Motor neuron (in vitro differentiated cells): ENCODE measurements around the gene HECTD4. TPM values are rescaled to one million over a fixed set of nuclear protein-coding genes. Genes with fewer than 3 reads are reported as not detected.
"Not testable (repeated sequence)": the region's sequence is repeated elsewhere in the genome, so short reads cannot be mapped to it uniquely, and the experiment has no call there.

Experiments
- ATAC-seq, 8 experiments: fragments of 200-7000 bp; cut with Tn5 transposase; replicated peaks in 6 of 8; 2 replicates each; pipeline ENCODE4 v1.8.0; 2021; ENCODE audit warnings: mild to moderate bottlenecking in 8 of 8, moderate library complexity in 8 of 8
- H3K27ac ChIP-seq, 2 donors: fragments of 250-450 bp; sonication (Bioruptor Pico); 2 replicates each; pipeline ENCODE4 v1.9.0; 2021; ENCODE audit warnings: antibody characterized with exemption in 2 of 2, mild to moderate bottlenecking in 2 of 2, moderate library complexity in 1 of 2
- H3K4me1 ChIP-seq, 2 donors: fragments of 250-450 bp; sonication (Bioruptor Pico); replicated peaks in 1 of 2; 2 replicates each; pipeline ENCODE4 v1.6.1; 2021; ENCODE audit warnings: antibody characterized with exemption in 2 of 2, mild to moderate bottlenecking in 2 of 2, moderate library complexity in 1 of 2
- H3K4me3 ChIP-seq, 5 donors: fragments of 250-450 bp; sonication (Bioruptor Pico); 2 replicates each; pipeline ENCODE4 v1.9.0; 2021; ENCODE audit warnings: antibody characterized with exemption in 5 of 5, mild to moderate bottlenecking in 5 of 5, moderate library complexity in 4 of 5
- WGBS, 10 experiments: fragments of 450-650 bp; shearing (Covaris generic); methylation state at CpG; one replicate each; pipeline ENCODE4 v1.0.0; 2022; 5-methylcytosine and 5-hydroxymethylcytosine counted together
- in situ Hi-C, 9 experiments: fragments of 400-800 bp; cut with MboI; loops; one replicate each; pipeline ENCODE4 v1.15.0; 2021; ENCODE audit warnings: low sequenced_read_pairs in 9 of 9, low pct_unique_long_range_greater_than_20kb in 2 of 9; ENCODE audit not compliant: unreplicated experiment in 9 of 9
- total RNA-seq, 8 experiments: library from RNA; unstranded; fragments of 300-600 nt; gene quantifications; 2 replicates each; pipeline versions ENCODE4 v1.2.3 to v1.2.4, GENCODE V29; 2022

HECTD4 gene
- total RNA-seq, 8 experiments from 2014 or later, result 15.2 to 80.4 (median 40.3) TPM

GRCh38 chr12:112362310-112362709 is 19.9 kb downstream of the HECTD4 start:
- WGBS, 10 experiments, result 83 to 100% (median 94%) methylated on average over 1 to 3 of the region's 3 CpGs; no CpG with 5 or more reads in 6 of the 10 experiments
- H3K4me1 ChIP-seq, result no peaks in the 10 kb centered on the region
- H3K27ac ChIP-seq, result no peak overlapping the region
- H3K4me3 ChIP-seq, result no peak overlapping the region
- in situ Hi-C loops, result no loop called here
- ATAC-seq, result peak in 1 of 8 experiments; percentile 21

DNA sequence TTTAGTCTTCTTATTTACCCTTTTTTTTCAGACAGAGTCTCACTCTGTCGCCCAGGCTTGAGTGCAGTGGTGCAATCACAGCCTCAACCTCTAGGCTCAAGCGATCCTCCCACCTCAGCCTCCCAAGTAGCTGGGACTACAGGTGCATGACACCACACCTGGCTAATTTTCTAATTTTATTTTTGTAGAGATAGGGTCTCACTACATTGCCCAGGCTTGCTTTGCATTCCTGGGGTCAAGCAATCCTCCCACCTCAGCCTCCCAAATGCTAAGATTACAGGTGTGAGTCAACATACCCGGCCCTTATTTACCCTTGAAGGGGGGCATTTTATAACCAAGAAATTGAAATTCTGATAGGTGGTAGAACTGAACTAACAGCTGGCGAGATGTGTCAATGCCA is 21.0 kb downstream of the HECTD4 start:
- WGBS, 10 experiments, result 89 to 100% (median 99%) methylated on average over 1 to 4 of the region's 4 CpGs; no CpG with 5 or more reads in 2 of the 10 experiments
- in situ Hi-C loops, result no loop called here

GRCh38 chr12:112359290-112359689 is 22.9 kb downstream of the HECTD4 start:
- no peak overlapping the region for H3K27ac ChIP-seq
- no peak overlapping the region for H3K4me3 ChIP-seq
- H3K4me1 ChIP-seq, result no peaks in the 10 kb centered on the region
- in situ Hi-C loops, result no loop called here
- no peak for ATAC-seq
- WGBS, 10 experiments, result 76 to 100% (median 100%) methylated on average over 1 to 4 of the region's 4 CpGs; no CpG with 5 or more reads in 2 of the 10 experiments

More for the DNA sequence above, 21.0 kb downstream of the HECTD4 start:
- Histone ChIP-seq H3K4me3 (no peak overlapping the region), H3K27ac (no peak overlapping the region), H3K4me1 (no peaks in the 10 kb centered on the region)
- ATAC-seq, result no peak

DNA sequence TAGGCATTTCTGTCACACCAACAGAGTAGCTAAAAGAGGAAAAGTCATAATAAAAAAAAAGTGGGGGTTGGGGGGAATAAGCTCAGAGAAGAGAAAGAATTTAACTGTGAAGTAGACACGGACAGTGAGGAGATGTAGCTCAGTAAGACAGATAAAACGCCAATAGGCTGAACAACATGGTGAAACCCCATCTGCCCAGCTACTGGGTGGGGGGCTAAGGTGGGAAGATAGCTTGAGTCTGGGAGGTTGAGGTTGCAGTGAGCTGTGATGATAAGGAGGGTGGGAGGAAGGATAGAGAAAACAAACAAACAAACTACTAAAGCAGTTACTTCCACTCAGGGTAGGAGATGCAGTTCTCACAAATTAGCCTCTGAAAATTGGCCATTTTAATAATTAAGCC is 25.0 kb downstream of the HECTD4 start:
- in situ Hi-C loops, result no loop called here
- Histone ChIP-seq H3K27ac (no peak overlapping the region), H3K4me1 (no peaks in the 10 kb centered on the region), H3K4me3 (no peak overlapping the region)
- 59 to 100% (median 91%) methylated on average over 1 to 2 of the region's 2 CpGs; no CpG with 5 or more reads in 1 of the 10 experiments for WGBS, 10 experiments
- no peak for ATAC-seq

- in situ Hi-C loops, result no loop called here
- H3K27ac ChIP-seq, result no peak overlapping the region
- ATAC-seq, result no peak
- H3K4me3 ChIP-seq, result no peak overlapping the region
- WGBS, 10 experiments, result 75 to 100% (median 93%) methylated on average over 1 to 3 of the region's 4 CpGs; no CpG with 5 or more reads in 1 of the 10 experiments
- peaks cover 4 to 5% of the 10 kb centered on the region in 2 donors for H3K4me1 ChIP-seq
These were observed 27.8 kb downstream of the HECTD4 start for GRCh38 chr12:112354399-112354798.

DNA sequence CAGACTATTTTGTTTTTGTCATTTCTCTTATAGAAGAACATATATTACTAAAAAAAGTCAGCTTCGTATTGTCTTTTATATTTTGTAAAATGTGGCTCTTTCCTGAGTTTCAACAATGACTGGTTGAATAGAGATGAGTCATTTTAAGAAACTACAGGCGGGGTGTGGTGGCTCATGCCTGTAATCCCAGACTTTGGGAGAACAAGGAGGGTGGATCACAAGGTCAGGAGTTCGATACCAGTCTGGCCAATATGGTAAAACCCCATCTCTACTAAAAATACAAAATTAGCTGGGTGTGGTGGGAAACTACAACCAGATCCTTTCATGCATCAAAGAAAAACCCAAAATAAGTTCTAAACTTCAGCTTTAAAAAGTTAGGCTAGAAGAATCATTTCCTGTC is 28.8 kb downstream of the HECTD4 start:
- Histone ChIP-seq H3K4me1 (peaks cover 4 to 5% of the 10 kb centered on the region in 2 donors), H3K27ac (no peak overlapping the region), H3K4me3 (no peak overlapping the region)
- WGBS, 10 experiments, result 48 to 100% (median 76%) methylated on average over 2 to 3 of the region's 3 CpGs; no CpG with 5 or more reads in 2 of the 10 experiments
- in situ Hi-C loops, result no loop called here
- peak in 3 of 8 experiments; percentile 36 to 91 (median 83) for ATAC-seq

DNA sequence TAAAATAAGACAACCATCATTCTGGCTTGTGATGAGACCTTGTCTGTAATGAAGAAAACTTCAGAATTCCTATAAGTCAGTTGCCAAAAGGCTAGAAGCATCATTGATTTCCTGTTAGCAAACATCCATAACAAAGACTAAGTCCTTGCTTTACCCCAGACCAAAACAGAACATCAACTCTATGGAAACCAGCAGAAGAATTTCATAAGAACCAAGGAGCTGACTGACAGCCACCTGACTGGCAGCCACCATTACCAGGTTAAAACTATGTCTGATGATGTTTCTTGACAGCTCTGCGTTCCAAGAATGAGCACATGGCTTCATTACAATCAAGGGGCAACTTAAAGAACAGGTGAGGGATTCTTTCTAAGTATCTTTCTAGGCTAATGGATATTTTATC is 29.3 kb downstream of the HECTD4 start:
- H3K4me1 ChIP-seq, result peaks cover 4 to 5% of the 10 kb centered on the region in 2 donors
- ATAC-seq, result peak in 2 of 8 experiments; percentile 34 to 39

GRCh38 chr12:112350593-112351592 is 31.3 kb downstream of the HECTD4 start:
- no peak overlapping the region for H3K27ac ChIP-seq
- WGBS, 10 experiments, result 0 to 100% (median 80%) methylated on average over 1 to 3 of the region's 3 CpGs; no CpG with 5 or more reads in 3 of the 10 experiments
- H3K4me3 ChIP-seq, result no peak overlapping the region
- ATAC-seq, result peak in 2 of 8 experiments; percentile 24 to 45
- peaks cover 4 to 9% of the 10 kb centered on the region in 2 donors for H3K4me1 ChIP-seq
- in situ Hi-C loops, result no loop called here

More for the DNA sequence above, 29.3 kb downstream of the HECTD4 start:
- WGBS, 10 experiments, result 86 to 100% (median 100%) methylated on average over 1 of the region's 1 CpG; no CpG with 5 or more reads in 5 of the 10 experiments
- in situ Hi-C loops, result no loop called here
- H3K27ac ChIP-seq, result no peak overlapping the region
- no peak overlapping the region for H3K4me3 ChIP-seq

GRCh38 chr12:112349431-112349830 is 32.8 kb downstream of the HECTD4 start:
- H3K27ac ChIP-seq, result no peak overlapping the region
- 53 to 100% (median 90%) methylated on average over 1 to 2 of the region's 2 CpGs for WGBS, 10 experiments
- no peak overlapping the region for H3K4me3 ChIP-seq
- H3K4me1 ChIP-seq, result peaks cover 4 to 9% of the 10 kb centered on the region in 2 donors
- peak in 1 of 8 experiments; percentile 42 for ATAC-seq
- in situ Hi-C loops, result no loop called here

DNA sequence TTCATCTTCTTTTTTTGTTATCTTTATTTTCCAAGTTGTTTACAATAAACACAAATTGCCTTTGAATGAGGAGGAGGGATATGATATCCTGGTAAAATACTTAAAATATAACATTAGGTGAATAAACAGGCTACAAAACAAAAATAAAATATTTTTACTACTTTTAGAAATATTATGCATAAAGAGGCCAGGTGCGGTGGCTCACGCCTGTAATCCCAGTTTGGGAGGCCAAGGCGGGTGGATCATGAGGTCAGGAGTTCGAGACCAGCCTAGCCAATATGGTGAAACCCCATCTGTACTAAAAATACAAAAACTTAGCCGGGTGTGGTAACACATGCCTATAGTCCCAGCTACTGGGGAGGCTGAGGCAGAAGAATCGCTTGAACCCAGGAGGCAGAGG is 33.3 kb downstream of the HECTD4 start:
- H3K27ac ChIP-seq, ATAC-seq, H3K4me1 ChIP-seq, H3K4me3 ChIP-seq, in situ Hi-C loops: not testable (repeated sequence)
- WGBS, 10 experiments, result 93 to 100% (median 100%) methylated on average over 1 to 6 of the region's 6 CpGs; no CpG with 5 or more reads in 4 of the 10 experiments

DNA sequence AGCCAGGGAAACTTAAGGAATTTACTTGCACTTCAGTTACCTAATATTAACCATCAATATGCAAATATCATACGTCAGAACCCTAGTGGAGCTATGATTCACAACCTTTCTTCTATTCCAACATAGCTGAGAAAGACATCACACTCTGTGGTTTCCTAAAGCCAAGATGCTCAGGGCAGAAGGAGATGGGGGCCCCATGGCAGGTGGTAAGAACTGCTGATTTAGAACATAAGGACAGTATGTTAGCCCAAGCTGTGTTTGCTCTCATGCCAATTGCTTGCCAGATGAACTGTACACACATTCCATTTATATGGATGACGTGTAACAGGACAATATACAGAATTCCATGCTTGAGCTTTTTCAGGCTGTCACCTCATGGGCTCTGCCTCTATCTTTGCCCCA is 34.6 kb downstream of the HECTD4 start:
- Histone ChIP-seq H3K4me3 (no peak overlapping the region), H3K4me1 (peaks cover 4 to 9% of the 10 kb centered on the region in 2 donors), H3K27ac (no peak overlapping the region)
- WGBS, 10 experiments, result 33 to 100% (median 83%) methylated on average over 1 to 2 of the region's 2 CpGs; no CpG with 5 or more reads in 1 of the 10 experiments
- peak in 4 of 8 experiments; percentile 60 to 73 (median 66) for ATAC-seq
- in situ Hi-C loops, result no loop called here

- Histone ChIP-seq H3K4me1 (peaks cover 4 to 6% of the 10 kb centered on the region in 2 donors), H3K4me3 (no peak overlapping the region), H3K27ac (no peak overlapping the region)
- 57 to 100% (median 87%) methylated on average over 1 of the region's 1 CpG; no CpG with 5 or more reads in 4 of the 10 experiments for WGBS, 10 experiments
- no peak for ATAC-seq
- in situ Hi-C loops, result no loop called here
These were observed 36.0 kb downstream of the HECTD4 start for GRCh38 chr12:112346194-112346593.

GRCh38 chr12:112344220-112344619 is 38.0 kb downstream of the HECTD4 start:
- peaks cover 5 to 12% of the 10 kb centered on the region in 2 donors for H3K4me1 ChIP-seq
- H3K4me3 ChIP-seq, result no peak overlapping the region
- no peak for ATAC-seq
- in situ Hi-C loops, result no loop called here
- WGBS, 10 experiments, result 83 to 100% (median 93%) methylated on average over 1 of the region's 1 CpG; no CpG with 5 or more reads in 4 of the 10 experiments
- no peak overlapping the region for H3K27ac ChIP-seq
